Lower leg skin (tissue), 4 donors: ENCODE results near the gene TUBB2B. TPM values are rescaled to one million over a fixed set of nuclear protein-coding genes. Genes with fewer than 3 reads are reported as not detected.
A peak's percentile ranks its signal among the peaks of the same experiment; 100 is the strongest.

Source experiments
- DNase-seq, 2 donors: peaks; one replicate each; pipeline ENCODE4 v3.0.0-alpha.2; 2019; ENCODE audit warnings: low spot score in 2 of 2
- H3K4me3 ChIP-seq: fragments of 200-600 bp; sonication (generic); 2 replicates; pipeline ENCODE4 v1.5.1; 2017; ENCODE audit warnings: mild to moderate bottlenecking, low read depth; ENCODE audit not compliant: poor library complexity, severe bottlenecking
- CTCF ChIP-seq, 3 donors: fragments of 450-650 bp; IDR thresholded peaks; one replicate each; pipeline ENCODE4 v1.5.1; 2016; ENCODE audit warnings: antibody characterized with exemption in 3 of 3, mild to moderate bottlenecking in 3 of 3, moderate library complexity in 2 of 3
- POLR2A ChIP-seq, 2 donors: fragments of 450-650 bp; IDR thresholded peaks; one replicate each; pipeline ENCODE4 v1.6.1; 2016 to 2017; ENCODE audit warnings: antibody characterized with exemption in 2 of 2, mild to moderate bottlenecking in 1 of 2, moderate library complexity in 1 of 2
- WGBS, 2 donors: methylation state at CpG; one replicate each; pipeline ENCODE4 v1.1.5; 2018; 5-methylcytosine and 5-hydroxymethylcytosine counted together
- intact Hi-C: fragments of 100-400 bp; cut with DNase I; formaldehyde crosslinking; loops from one replicate; pipeline ENCODE4 v1.15.0; 2023; ENCODE audit warnings: low total_unique reads
- total RNA-seq, 4 donors: library from RNA; depleted of rRNA; stranded (reverse); fragments of >200 nt; gene quantifications; one replicate each; pipeline ENCODE4 v1.1.0, GENCODE V29; 2016

TUBB2B gene
- total RNA-seq, 4 donors from 2014 or later: 1.0 to 14.6 (median 7.5) TPM

GRCh38 chr6:3226042-3226441 is 1.4 kb downstream of the TUBB2B start:
- TF ChIP-seq POLR2A (IDR thresholded peaks at IDR 0.05) (no peak), CTCF (IDR thresholded peaks at IDR 0.05) (no peak)
- DNase-seq: peak in 1 of 2 donors; percentile 67
- intact Hi-C loops: no loop called here
- no peak overlapping the region for H3K4me3 ChIP-seq
- 87 to 88% methylated on average over 10 of the region's 10 CpGs for WGBS, 2 donors

GRCh38 chr6:3222506-3223038 is 4.9 kb downstream of the TUBB2B start:
- no peak for TF ChIP-seq CTCF (IDR thresholded peaks at IDR 0.05)
- no peak for TF ChIP-seq POLR2A (IDR thresholded peaks at IDR 0.05)
- no peak overlapping the region for H3K4me3 ChIP-seq
- 72 to 81% methylated on average over 4 of the region's 4 CpGs for WGBS, 2 donors
- peak in 1 of 2 donors; percentile 9 for DNase-seq
- intact Hi-C loops: no loop called here

GRCh38 chr6:3221578-3221977 is 5.9 kb downstream of the TUBB2B start:
- TF ChIP-seq POLR2A (IDR thresholded peaks at IDR 0.05) (no peak), CTCF (IDR thresholded peaks at IDR 0.05) (no peak)
- 88 to 89% methylated on average over 4 of the region's 4 CpGs for WGBS, 2 donors
- H3K4me3 ChIP-seq: no peak overlapping the region
- intact Hi-C loops: no loop called here
- DNase-seq: no peak

- no peak for TF ChIP-seq CTCF (IDR thresholded peaks at IDR 0.05)
- 87 to 89% methylated on average over 2 of the region's 2 CpGs for WGBS, 2 donors
- H3K4me3 ChIP-seq: no peak overlapping the region
- intact Hi-C loops: no loop called here
- DNase-seq: no peak
These were observed 7.1 kb downstream of the TUBB2B start for GRCh38 chr6:3220366-3220765.

- peak in 1 of 2 donors; percentile 40 for DNase-seq
- intact Hi-C loops: no loop called here
- WGBS, 2 donors: 93 to 96% methylated on average over 10 of the region's 10 CpGs
- no peak overlapping the region for H3K4me3 ChIP-seq
- TF ChIP-seq POLR2A (IDR thresholded peaks at IDR 0.05) (no peak), CTCF (IDR thresholded peaks at IDR 0.05) (no peak)
These were observed 9.2 kb downstream of the TUBB2B start for GRCh38 chr6:3218266-3218665.

GRCh38 chr6:3217286-3217685 is 10.2 kb downstream of the TUBB2B start:
- 87 to 98% methylated on average over 2 of the region's 2 CpGs for WGBS, 2 donors
- intact Hi-C loops: no loop called here

More at GRCh38 chr6:3217286-3217685, 10.2 kb downstream of the TUBB2B start:
- H3K4me3 ChIP-seq: no peak overlapping the region
- TF ChIP-seq CTCF (IDR thresholded peaks at IDR 0.05) (no peak), POLR2A (IDR thresholded peaks at IDR 0.05) (no peak)
- DNase-seq: peak in 1 of 2 donors; percentile 45
